Measurements from ENCODE around the gene CCKAR. TPM values are rescaled to one million over a fixed set of nuclear protein-coding genes. Genes with fewer than 3 reads are reported as not detected.

The CCKAR gene
- total RNA-seq, 1 donor from 2014 or later = not detected

- no peak for TF ChIP-seq CTCF (IDR thresholded peaks at IDR 0.05; ENCODE audit: unreplicated experiment)
- Mint-ChIP-seq H3K4me3 (no peak overlapping the region), H3K4me1 (no peaks in the 10 kb centered on the region), H3K27me3 (ENCODE audit: low read depth) (peaks cover 71% of the 10 kb centered on the region), H3K27ac (no peak overlapping the region), H3K36me3 (no peaks in the 10 kb centered on the region), H3K9me3 (no peaks in the 10 kb centered on the region)
- DNase-seq (ENCODE audit: low spot score in 2 of 2, unreplicated experiment in 2 of 2) = no peak
Observed at GRCh38 chr4:26489101-26489985, 941 bp downstream of the CCKAR start.

- no peaks in the 10 kb centered on the region for H3K4me1 Mint-ChIP-seq
- no peaks in the 10 kb centered on the region for H3K36me3 Mint-ChIP-seq
- no peak for TF ChIP-seq CTCF (IDR thresholded peaks at IDR 0.05; ENCODE audit: unreplicated experiment)
- H3K9me3 Mint-ChIP-seq = no peaks in the 10 kb centered on the region
- DNase-seq (ENCODE audit: low spot score in 2 of 2, unreplicated experiment in 2 of 2) = no peak
- H3K27me3 Mint-ChIP-seq (ENCODE audit: low read depth) = peaks cover 53% of the 10 kb centered on the region
- H3K27ac Mint-ChIP-seq = no peak overlapping the region
- no peak overlapping the region for H3K4me3 Mint-ChIP-seq
Observed at GRCh38 chr4:26485684-26486083, 4.6 kb downstream of the CCKAR start.

- no peak for TF ChIP-seq CTCF (IDR thresholded peaks at IDR 0.05; ENCODE audit: unreplicated experiment)
- Mint-ChIP-seq H3K4me1 (no peaks in the 10 kb centered on the region), H3K4me3 (no peak overlapping the region), H3K27me3 (ENCODE audit: low read depth) (peaks cover 41% of the 10 kb centered on the region), H3K27ac (no peak overlapping the region), H3K36me3 (no peaks in the 10 kb centered on the region), H3K9me3 (no peaks in the 10 kb centered on the region)
- DNase-seq (ENCODE audit: low spot score in 2 of 2, unreplicated experiment in 2 of 2) = no peak
Observed at GRCh38 chr4:26484516-26484915, 5.8 kb downstream of the CCKAR start.

- H3K27ac Mint-ChIP-seq = no peak overlapping the region
- no peak for DNase-seq (ENCODE audit: low spot score in 2 of 2, unreplicated experiment in 2 of 2)
- TF ChIP-seq CTCF (IDR thresholded peaks at IDR 0.05; ENCODE audit: unreplicated experiment) = no peak
- no peaks in the 10 kb centered on the region for H3K36me3 Mint-ChIP-seq
- no peaks in the 10 kb centered on the region for H3K9me3 Mint-ChIP-seq
- H3K4me3 Mint-ChIP-seq = no peak overlapping the region
- peaks cover 37% of the 10 kb centered on the region for H3K27me3 Mint-ChIP-seq (ENCODE audit: low read depth)
- no peaks in the 10 kb centered on the region for H3K4me1 Mint-ChIP-seq
Observed at GRCh38 chr4:26484032-26484515, 6.2 kb downstream of the CCKAR start.

GRCh38 chr4:26482508-26483462 is 7.5 kb downstream of the CCKAR start:
- Mint-ChIP-seq H3K27ac (no peak overlapping the region), H3K4me1 (no peaks in the 10 kb centered on the region), H3K36me3 (no peaks in the 10 kb centered on the region), H3K27me3 (ENCODE audit: low read depth) (peaks cover 31% of the 10 kb centered on the region), H3K4me3 (no peak overlapping the region), H3K9me3 (no peaks in the 10 kb centered on the region)
- TF ChIP-seq CTCF (IDR thresholded peaks at IDR 0.05; ENCODE audit: unreplicated experiment) = no peak
- no peak for DNase-seq (ENCODE audit: low spot score in 2 of 2, unreplicated experiment in 2 of 2)

All from mesothelial cell of epicardium (in vitro differentiated cells).